Measurements from ENCODE around the gene ERV3-1.
"Not testable (repeated sequence)": the region's sequence is repeated elsewhere in the genome, so short reads cannot be mapped to it uniquely, and the experiment has no call there.

ERV3-1 gene

GRCh38 chr7:64946772-64947171 is 59.7 kb downstream of the ERV3-1 start:
- DNase-seq (ENCODE audit: low read depth), result no peak
- H3K4me3 ChIP-seq (ENCODE audit: low read length), result peak overlapping the region; percentile 43
- TF ChIP-seq CTCF (IDR thresholded peaks at IDR 0.05; ENCODE audit: insufficient read depth, low read depth, low read length, missing control alignments), result peak; percentile 29

- no peak for DNase-seq (ENCODE audit: low read depth)
- H3K4me3 ChIP-seq (ENCODE audit: low read length), result no peak overlapping the region
- TF ChIP-seq CTCF (IDR thresholded peaks at IDR 0.05; ENCODE audit: insufficient read depth, low read depth, low read length, missing control alignments), result no peak
These were observed 60.8 kb downstream of the ERV3-1 start for GRCh38 chr7:64945503-64946175.

GRCh38 chr7:64944667-64945502 is 61.6 kb downstream of the ERV3-1 start:
- not testable (repeated sequence) for H3K4me3 ChIP-seq (ENCODE audit: low read length); DNase-seq (ENCODE audit: low read depth)
